ENCODE data around the gene NIFK. TPM values are rescaled to one million over a fixed set of nuclear protein-coding genes. Genes with fewer than 3 reads are reported as not detected.
"Not testable (repeated sequence)": the region's sequence is repeated elsewhere in the genome, so short reads cannot be mapped to it uniquely, and the experiment has no call there.

The NIFK gene
- total and polyA plus RNA-seq, 5 donors from 2014 or later, result 27.7 to 82.5 (median 60.7) TPM

DNA sequence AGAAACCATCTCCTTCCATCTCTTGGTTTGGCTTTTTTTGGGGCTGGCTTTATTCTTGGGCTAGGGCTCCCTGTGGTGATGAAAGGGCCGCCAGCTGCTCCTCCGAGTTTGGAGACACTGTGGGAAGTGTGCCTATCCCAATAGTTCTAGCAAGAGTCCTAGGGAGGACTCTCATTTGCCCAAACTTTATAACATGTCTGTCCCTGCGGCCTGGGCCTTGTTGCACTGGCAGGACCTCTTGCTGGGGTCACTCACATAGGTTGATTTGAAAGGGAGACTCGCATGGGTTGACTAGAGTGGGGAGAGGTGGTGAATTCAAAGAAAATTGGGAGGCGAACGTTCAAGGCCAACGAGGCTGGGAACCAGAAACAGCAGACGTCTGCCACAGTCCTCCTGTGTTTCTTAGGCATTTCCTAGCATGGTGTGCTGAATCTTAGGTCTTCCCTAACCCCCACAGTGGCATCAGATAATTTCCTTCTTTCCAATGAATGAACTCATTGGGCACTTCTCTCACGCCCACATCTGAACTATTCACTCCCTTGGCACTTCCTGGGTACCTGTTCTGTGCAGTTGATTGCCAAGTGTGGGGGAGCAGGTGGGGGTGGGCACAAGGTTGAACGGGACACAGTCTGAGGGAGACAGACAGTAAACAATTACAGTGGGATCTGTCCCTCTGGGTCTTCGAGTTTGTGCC is 26.8 kb downstream of the NIFK start:
- Mint-ChIP-seq H3K27ac (no peak overlapping the region), H3K4me1 (no peaks in the 10 kb centered on the region), H3K27me3 (peaks cover 10% of the 10 kb centered on the region), H3K4me3 (no peak overlapping the region), H3K9me3 (peaks cover 0 to 2% (median 0%) of the 10 kb centered on the region in 7 donors), H3K36me3 (no peaks in the 10 kb centered on the region)
- H3K27ac ChIP-seq (ENCODE audit: insufficient read depth, low read length, poor library complexity, severe bottlenecking), result no peak overlapping the region
- DNase-seq, result no peak
- no peaks in the 10 kb centered on the region for H3K36me3 ChIP-seq (ENCODE audit: control insufficient read depth, insufficient read depth, low read length)
- H3K27me3 ChIP-seq (ENCODE audit: control insufficient read depth, insufficient read depth, low read length), result no peaks in the 10 kb centered on the region
- H3K9me3 ChIP-seq (ENCODE audit: control insufficient read depth in 2 of 2, low read length in 2 of 2), result no peaks in the 10 kb centered on the region
- no peaks in the 10 kb centered on the region for H3K4me1 ChIP-seq (ENCODE audit: control insufficient read depth, insufficient read depth, low read length, poor library complexity, severe bottlenecking)
- no peak overlapping the region for H3K4me3 ChIP-seq (ENCODE audit: low read depth, low read length)
- ATAC-seq (ENCODE audit: low read depth in 2 of 2), result no peak

DNA sequence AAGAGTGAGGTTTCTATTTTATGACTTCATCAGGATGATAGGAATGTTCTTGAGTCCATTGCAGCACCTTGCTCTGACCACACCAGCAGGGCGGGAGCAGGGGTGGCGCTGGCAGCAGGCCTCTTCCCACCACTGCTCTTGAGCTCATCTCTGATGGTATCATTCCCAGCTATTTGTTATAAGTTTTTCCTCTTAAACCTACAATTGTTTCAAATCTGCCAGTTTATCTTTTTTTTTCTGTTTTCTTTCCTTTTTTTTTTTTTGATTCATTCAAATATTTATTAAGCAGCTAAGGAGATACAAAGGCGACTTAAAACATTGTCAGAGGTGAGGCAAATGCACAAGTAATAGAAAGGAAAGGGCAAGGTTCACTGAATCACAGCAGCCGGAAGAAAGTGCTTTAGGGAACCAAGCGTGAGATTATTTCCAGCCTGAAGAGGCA is 28.7 kb downstream of the NIFK start:
- no peaks in the 10 kb centered on the region for H3K9me3 ChIP-seq (ENCODE audit: control insufficient read depth in 2 of 2, low read length in 2 of 2)
- no peak for DNase-seq
- Mint-ChIP-seq H3K9me3 (peaks cover 0 to 2% (median 0%) of the 10 kb centered on the region in 7 donors), H3K36me3 (no peaks in the 10 kb centered on the region), H3K27ac (no peak overlapping the region), H3K4me1 (no peaks in the 10 kb centered on the region), H3K27me3 (peaks cover 5% of the 10 kb centered on the region), H3K4me3 (no peak overlapping the region)
- no peak overlapping the region for H3K4me3 ChIP-seq (ENCODE audit: low read depth, low read length)
- H3K36me3 ChIP-seq (ENCODE audit: control insufficient read depth, insufficient read depth, low read length), result no peaks in the 10 kb centered on the region
- H3K27me3 ChIP-seq (ENCODE audit: control insufficient read depth, insufficient read depth, low read length), result no peaks in the 10 kb centered on the region
- H3K4me1 ChIP-seq (ENCODE audit: control insufficient read depth, insufficient read depth, low read length, poor library complexity, severe bottlenecking), result no peaks in the 10 kb centered on the region
- ATAC-seq (ENCODE audit: low read depth in 2 of 2), result no peak
- H3K27ac ChIP-seq (ENCODE audit: insufficient read depth, low read length, poor library complexity, severe bottlenecking), result no peak overlapping the region

DNA sequence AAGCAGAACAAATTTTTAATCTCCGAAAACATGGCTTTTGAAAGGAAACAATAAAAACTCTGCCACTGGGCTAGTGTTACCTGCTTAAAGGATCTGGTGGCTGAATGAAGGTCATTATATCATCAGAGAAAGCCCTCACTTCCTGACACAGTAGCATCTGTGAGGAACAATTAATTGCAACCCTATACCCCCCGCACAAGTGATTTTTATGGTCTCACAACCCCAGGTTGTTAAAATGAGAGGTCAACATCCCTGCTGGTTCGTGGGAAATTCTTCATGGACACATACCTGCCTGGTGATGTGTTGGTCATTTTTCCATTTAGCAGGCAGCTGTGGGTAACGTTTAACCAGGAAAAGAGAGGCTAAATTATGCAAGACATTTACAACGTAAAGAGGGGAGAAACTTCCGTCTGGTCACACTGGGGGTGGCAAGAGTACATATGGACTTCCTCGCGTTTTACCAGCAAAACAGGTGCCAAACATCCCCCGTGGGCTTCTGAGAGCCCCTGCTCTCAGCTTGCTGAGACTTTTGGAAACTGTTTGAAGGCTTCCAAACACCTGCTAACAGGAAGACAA is 29.2 kb downstream of the NIFK start:
- Mint-ChIP-seq H3K9me3 (peaks cover 0 to 2% (median 0%) of the 10 kb centered on the region in 7 donors), H3K27ac (no peak overlapping the region), H3K27me3 (peaks cover 5% of the 10 kb centered on the region), H3K36me3 (no peaks in the 10 kb centered on the region), H3K4me1 (no peaks in the 10 kb centered on the region), H3K4me3 (no peak overlapping the region)
- Histone ChIP-seq H3K4me3 (ENCODE audit: low read depth, low read length) (no peak overlapping the region), H3K4me1 (ENCODE audit: control insufficient read depth, insufficient read depth, low read length, poor library complexity, severe bottlenecking) (no peaks in the 10 kb centered on the region), H3K9me3 (ENCODE audit: control insufficient read depth in 2 of 2, low read length in 2 of 2) (no peaks in the 10 kb centered on the region), H3K27ac (ENCODE audit: insufficient read depth, low read length, poor library complexity, severe bottlenecking) (no peak overlapping the region), H3K27me3 (ENCODE audit: control insufficient read depth, insufficient read depth, low read length) (no peaks in the 10 kb centered on the region), H3K36me3 (ENCODE audit: control insufficient read depth, insufficient read depth, low read length) (no peaks in the 10 kb centered on the region)
- ATAC-seq (ENCODE audit: low read depth in 2 of 2) (no peak), DNase-seq (no peak)

DNA sequence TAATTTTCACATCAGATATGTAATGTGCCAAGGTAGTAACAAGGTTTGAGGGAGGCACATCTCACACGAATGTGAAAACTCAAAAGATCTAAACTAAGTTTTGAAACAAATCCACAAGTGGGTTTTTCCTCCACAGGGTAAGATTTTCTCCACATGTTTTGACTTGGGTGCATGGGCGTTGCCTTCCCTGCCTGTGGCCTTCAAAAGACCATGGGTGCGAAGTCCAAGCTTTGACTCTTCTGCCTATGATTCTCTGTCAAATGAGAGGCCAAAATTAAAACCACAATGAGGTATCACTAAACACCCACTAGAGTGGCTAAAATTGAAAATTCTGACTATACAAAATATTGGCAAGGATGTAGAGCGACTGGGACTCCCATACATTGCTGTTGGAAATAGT is 30.7 kb downstream of the NIFK start:
- Mint-ChIP-seq H3K4me1 (peaks cover 1 to 11% (median 5%) of the 10 kb centered on the region in 4 donors), H3K27ac (no peak overlapping the region), H3K27me3 (peaks cover 5% of the 10 kb centered on the region), H3K9me3 (peaks cover 0 to 2% (median 0%) of the 10 kb centered on the region in 7 donors), H3K36me3 (no peaks in the 10 kb centered on the region), H3K4me3 (no peak overlapping the region)
- Histone ChIP-seq H3K36me3 (ENCODE audit: control insufficient read depth, insufficient read depth, low read length) (no peaks in the 10 kb centered on the region), H3K4me3 (ENCODE audit: low read depth, low read length) (no peak overlapping the region), H3K9me3 (ENCODE audit: control insufficient read depth in 2 of 2, low read length in 2 of 2) (no peaks in the 10 kb centered on the region), H3K27ac (ENCODE audit: insufficient read depth, low read length, poor library complexity, severe bottlenecking) (no peak overlapping the region), H3K27me3 (ENCODE audit: control insufficient read depth, insufficient read depth, low read length) (no peaks in the 10 kb centered on the region), H3K4me1 (ENCODE audit: control insufficient read depth, insufficient read depth, low read length, poor library complexity, severe bottlenecking) (peaks cover under 1% of the 10 kb centered on the region)
- ATAC-seq (ENCODE audit: low read depth in 2 of 2) (no peak), DNase-seq (no peak)

DNA sequence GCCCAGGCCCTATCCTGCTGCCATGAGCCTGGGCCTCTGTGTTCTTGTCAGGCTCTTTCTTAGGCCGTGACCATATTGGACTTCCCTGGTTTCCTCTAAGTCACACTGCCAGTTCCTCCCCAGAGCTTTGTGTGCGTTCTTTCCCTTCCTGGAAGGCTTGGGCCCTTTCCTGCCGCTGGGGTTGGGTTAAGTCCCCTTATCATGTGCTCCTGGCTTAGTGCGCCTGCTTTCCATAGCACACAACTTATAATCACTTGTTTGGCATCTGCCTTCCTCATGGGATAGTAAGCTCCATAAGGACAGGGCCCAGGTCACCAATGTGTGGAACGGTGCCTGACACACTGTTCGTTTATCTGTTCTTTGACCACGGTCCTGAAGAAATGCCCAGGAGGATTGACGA is 31.3 kb downstream of the NIFK start:
- Mint-ChIP-seq H3K4me3 (peak overlapping the region in 1 of 4 donors; percentile 56), H3K27me3 (peaks cover 5% of the 10 kb centered on the region), H3K27ac (peak overlapping the region in 1 of 3 donors; percentile 49), H3K36me3 (no peaks in the 10 kb centered on the region), H3K4me1 (peaks cover 6 to 16% (median 9%) of the 10 kb centered on the region in 4 donors), H3K9me3 (peaks cover 0 to 2% (median 0%) of the 10 kb centered on the region in 7 donors)
- DNase-seq (no peak), ATAC-seq (ENCODE audit: low read depth in 2 of 2) (no peak)
- H3K4me3 ChIP-seq (ENCODE audit: low read depth, low read length), result no peak overlapping the region
- H3K4me1 ChIP-seq (ENCODE audit: control insufficient read depth, insufficient read depth, low read length, poor library complexity, severe bottlenecking), result peaks cover 6% of the 10 kb centered on the region
- no peaks in the 10 kb centered on the region for H3K27me3 ChIP-seq (ENCODE audit: control insufficient read depth, insufficient read depth, low read length)
- H3K9me3 ChIP-seq (ENCODE audit: control insufficient read depth in 2 of 2, low read length in 2 of 2), result no peaks in the 10 kb centered on the region
- no peak overlapping the region for H3K27ac ChIP-seq (ENCODE audit: insufficient read depth, low read length, poor library complexity, severe bottlenecking)
- H3K36me3 ChIP-seq (ENCODE audit: control insufficient read depth, insufficient read depth, low read length), result no peaks in the 10 kb centered on the region

DNA sequence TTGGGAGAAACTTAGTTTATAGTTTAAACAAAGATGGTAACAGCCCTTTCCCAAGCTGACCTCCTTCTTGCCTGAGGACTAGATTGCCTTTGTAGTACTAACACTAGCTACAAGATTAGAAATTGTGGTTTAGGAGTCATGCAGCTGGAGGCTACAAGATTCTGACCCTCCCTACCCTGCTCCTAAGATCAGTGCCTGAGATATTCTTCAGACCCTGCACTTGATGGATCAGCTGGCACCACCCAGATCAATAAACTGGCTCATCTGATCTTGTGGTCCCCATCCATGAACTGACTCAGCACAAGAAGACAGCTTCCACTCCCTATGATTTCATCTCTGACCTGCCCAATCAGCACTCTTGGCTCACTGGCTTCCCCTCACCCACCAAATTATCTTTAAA is 34.9 kb downstream of the NIFK start:
- Mint-ChIP-seq H3K4me3 (peak overlapping the region in 2 of 4 donors; percentile 19 to 43), H3K4me1 (peaks cover 10 to 35% (median 25%) of the 10 kb centered on the region in 4 donors)
- ATAC-seq (ENCODE audit: low read depth in 2 of 2), result not testable (repeated sequence)

DNA sequence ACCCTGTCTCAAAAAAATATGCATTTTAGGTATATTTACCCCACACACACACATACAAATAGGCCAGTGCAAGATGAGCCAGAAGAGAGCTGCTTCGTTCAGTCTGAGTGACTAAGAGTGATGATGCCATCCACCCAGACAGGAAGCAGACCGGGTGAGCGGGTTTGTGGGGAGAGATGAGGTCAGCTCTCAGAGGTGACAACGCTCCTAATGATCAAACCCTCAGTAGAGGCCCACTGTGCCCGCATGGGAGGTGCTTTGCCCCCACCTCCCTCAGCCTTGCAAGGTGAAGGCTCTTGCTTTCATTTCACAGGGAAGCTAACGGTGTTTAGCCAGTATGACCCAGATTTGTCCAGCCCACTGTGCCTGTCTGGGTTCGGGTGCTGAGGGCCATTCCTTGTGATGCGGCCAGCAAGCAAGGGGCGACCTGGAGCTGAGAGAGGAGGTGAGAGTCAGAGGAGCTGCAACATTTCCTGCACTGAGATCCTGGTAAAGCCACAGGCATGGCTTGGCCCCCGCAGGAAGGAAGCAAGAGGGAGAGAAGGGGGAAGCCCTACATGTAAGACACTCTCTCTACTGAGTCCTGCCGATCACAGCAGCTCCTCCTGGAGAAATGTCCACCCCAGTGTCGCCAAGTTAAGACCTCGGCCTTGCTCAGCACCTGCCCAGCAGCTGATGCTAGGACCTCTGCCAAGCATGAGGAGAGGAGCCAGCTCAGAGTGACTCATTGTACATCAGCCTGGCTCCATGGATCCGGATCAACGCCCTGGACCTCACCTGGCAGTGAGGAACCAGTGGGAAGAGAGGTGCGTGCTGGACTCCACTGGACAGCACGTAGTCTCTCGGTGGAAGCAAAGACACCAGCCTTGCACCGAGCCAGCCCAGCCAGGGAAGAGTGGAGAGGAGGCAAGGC is 37.0 kb downstream of the NIFK start:
- peak; percentile 99 for ATAC-seq (ENCODE audit: low read depth in 2 of 2)
- Mint-ChIP-seq H3K27ac (peak overlapping the region; percentile 90 to 97 (median 92)), H3K36me3 (no peaks in the 10 kb centered on the region), H3K27me3 (no peaks in the 10 kb centered on the region), H3K9me3 (no peaks in the 10 kb centered on the region), H3K4me3 (peak overlapping the region; percentile 66 to 93 (median 74)), H3K4me1 (peaks cover 10 to 37% (median 25%) of the 10 kb centered on the region in 4 donors)
- no peaks in the 10 kb centered on the region for H3K9me3 ChIP-seq (ENCODE audit: control insufficient read depth in 2 of 2, low read length in 2 of 2)
- no peaks in the 10 kb centered on the region for H3K27me3 ChIP-seq (ENCODE audit: control insufficient read depth, insufficient read depth, low read length)
- H3K27ac ChIP-seq (ENCODE audit: insufficient read depth, low read length, poor library complexity, severe bottlenecking), result peak overlapping the region; percentile 69
- H3K36me3 ChIP-seq (ENCODE audit: control insufficient read depth, insufficient read depth, low read length), result no peaks in the 10 kb centered on the region
- H3K4me1 ChIP-seq (ENCODE audit: control insufficient read depth, insufficient read depth, low read length, poor library complexity, severe bottlenecking), result peaks cover 22% of the 10 kb centered on the region
- DNase-seq, result peak; percentile 69 to 88 (median 75)
- peak overlapping the region; percentile 64 for H3K4me3 ChIP-seq (ENCODE audit: low read depth, low read length)

More for the DNA sequence above, 34.9 kb downstream of the NIFK start:
- peak overlapping the region; percentile 60 to 90 (median 65) for H3K27ac Mint-ChIP-seq
- not testable (repeated sequence) for H3K9me3 Mint-ChIP-seq; DNase-seq; H3K4me3 ChIP-seq (ENCODE audit: low read depth, low read length); H3K27ac ChIP-seq (ENCODE audit: insufficient read depth, low read length, poor library complexity, severe bottlenecking); H3K27me3 Mint-ChIP-seq; H3K9me3 ChIP-seq (ENCODE audit: control insufficient read depth in 2 of 2, low read length in 2 of 2); H3K36me3 Mint-ChIP-seq; H3K36me3 ChIP-seq (ENCODE audit: control insufficient read depth, insufficient read depth, low read length); H3K27me3 ChIP-seq (ENCODE audit: control insufficient read depth, insufficient read depth, low read length)
- peaks cover 22% of the 10 kb centered on the region for H3K4me1 ChIP-seq (ENCODE audit: control insufficient read depth, insufficient read depth, low read length, poor library complexity, severe bottlenecking)
